Measurements from ENCODE around the gene ZNF695.

ZNF695 gene

DNA sequence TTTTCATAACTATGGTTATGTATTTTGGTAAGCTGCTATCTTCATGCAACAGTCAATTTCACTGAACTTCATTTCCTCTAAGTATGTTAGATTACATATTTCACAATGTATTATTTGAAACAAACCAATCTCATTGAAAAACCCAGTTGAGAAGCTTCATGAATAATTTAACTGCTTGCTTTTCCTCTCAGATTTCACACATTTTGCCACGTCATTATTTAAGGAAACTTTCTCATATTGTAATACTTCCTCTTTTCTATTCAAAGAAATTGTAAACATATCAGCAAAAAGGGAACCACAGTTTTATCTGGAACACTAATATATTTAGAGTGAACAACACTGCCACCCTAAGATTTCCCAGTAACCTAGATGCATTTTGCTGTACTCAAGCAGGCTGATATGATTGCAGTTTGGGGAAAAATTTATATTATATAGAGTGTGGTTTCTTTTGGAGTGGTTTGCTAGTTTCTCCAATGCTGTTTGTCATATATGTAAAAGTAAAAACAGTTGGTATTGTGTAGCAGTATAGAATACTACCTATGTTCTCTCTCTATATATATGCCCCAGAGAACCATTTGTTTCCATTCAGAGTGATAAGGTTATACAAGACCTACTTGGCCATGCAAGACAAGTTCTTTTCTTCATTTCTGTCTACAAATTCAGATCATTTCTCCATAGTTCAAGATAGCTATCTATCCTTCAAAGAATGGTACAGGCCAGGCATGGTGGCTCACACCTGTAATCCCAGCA is 47.7 kb downstream of the ZNF695 start:
- no peak for DNase-seq (ENCODE audit: low read depth)

GRCh38 chr1:246954126-246954525 is 53.7 kb downstream of the ZNF695 start:
- no peak for DNase-seq (ENCODE audit: low read depth)

GRCh38 chr1:246951413-246951812 is 56.4 kb downstream of the ZNF695 start:
- DNase-seq (ENCODE audit: low read depth), result no peak

- DNase-seq (ENCODE audit: low read depth), result no peak
These were observed 57.9 kb downstream of the ZNF695 start for GRCh38 chr1:246949956-246950355.

- no peak for DNase-seq (ENCODE audit: low read depth)
These were observed 60.6 kb downstream of the ZNF695 start for GRCh38 chr1:246947255-246947654.

GRCh38 chr1:246946366-246946765 is 61.5 kb downstream of the ZNF695 start:
- DNase-seq (ENCODE audit: low read depth), result no peak
